GM04503 (cell line): ENCODE results near the gene TMEM114.
A peak's percentile ranks its signal among the peaks of the same experiment; 100 is the strongest.

ENCODE experiments used
- DNase-seq: peaks from one replicate; pipeline ENCODE4 v3.0.0-alpha.2; 2012; ENCODE audit warnings: low read depth

Gene TMEM114

GRCh38 chr16:8589900-8590688, at the start of gene TMEM114:
TMEM114 (minus strand) TSS chr16:8590511; CDS start chr16:8589838, 673 bp downstream.
- DNase-seq: no peak

DNA sequence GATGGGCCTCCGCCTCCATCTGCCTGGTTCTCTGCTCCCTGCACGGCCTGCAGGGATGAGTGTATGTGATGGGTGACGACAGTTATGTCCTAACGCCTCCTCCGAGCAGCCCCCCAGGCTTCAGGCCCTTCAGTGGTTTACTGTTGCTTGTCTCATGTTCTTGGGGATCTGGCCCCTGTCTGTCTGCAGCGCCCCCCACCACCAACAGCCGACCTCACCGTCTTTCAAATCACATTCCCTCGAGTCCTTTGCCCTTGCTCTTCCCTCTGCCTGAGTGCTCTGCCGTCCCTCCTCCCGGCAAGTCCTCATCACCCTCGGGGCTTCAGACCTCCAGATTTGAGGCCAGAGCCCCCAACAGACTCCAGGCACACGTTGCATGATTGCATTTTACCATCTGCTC, 49.4 kb upstream of the TMEM114 start:
- no peak for DNase-seq

DNA sequence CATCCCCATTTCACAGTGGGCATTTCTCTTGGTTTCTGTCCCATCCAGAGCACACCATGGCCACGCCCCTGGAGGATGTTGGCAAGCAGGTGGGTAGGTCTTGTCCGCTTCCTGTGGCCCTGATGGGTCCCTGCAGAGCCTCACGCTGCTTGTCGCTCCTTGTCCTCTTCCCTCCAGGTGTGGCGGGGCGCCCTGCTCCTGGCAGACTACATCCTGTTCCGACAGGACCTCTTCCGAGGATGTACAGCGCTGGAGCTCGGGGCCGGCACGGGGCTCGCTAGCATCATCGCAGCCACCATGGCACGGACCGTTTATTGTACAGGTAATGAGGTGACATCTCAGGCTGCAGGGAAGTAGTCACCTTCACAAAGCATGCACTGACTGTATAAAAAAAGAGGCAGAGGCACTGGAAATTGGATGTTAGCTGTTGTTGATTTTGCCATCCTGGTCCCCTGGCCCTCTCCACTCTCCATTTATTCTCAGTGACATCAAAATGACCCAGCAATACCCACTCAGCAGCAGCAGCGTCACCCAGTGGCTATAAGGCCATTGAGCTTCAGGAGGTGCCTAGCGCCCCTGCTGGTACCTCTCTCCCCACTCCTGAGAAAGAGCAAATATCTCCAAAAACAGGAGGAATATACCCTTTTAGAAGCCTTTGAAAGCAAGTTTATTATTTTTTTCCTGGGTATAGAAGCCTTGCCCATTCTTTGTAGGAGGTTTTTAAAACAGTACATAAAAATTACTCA, 44.9 kb upstream of the TMEM114 start:
- no peak for DNase-seq

DNA sequence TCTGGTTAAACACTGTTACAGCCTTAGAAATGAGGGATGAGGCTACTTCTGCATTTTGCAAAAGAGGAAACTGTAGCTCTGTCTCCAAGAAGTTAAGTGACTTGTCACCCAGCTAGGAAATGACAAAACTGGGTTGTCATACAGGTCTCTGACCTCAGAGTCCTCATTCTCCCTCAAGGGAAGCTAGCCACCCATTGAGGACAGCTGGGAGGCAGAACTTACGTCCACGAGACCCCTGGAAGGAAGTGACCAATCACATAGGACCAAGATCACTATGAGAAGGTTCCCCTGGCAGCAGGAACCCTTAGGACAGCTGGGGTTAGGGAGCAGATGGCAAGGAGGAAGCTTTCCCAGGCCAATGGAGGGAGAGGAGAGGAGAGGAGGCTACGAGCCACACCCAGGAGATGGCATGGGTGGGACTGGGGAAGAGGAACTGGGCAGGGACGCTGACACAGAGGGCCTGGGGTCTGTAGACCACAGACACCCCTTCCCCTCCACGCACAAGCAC, 42.4 kb upstream of the TMEM114 start:
- DNase-seq: no peak

DNA sequence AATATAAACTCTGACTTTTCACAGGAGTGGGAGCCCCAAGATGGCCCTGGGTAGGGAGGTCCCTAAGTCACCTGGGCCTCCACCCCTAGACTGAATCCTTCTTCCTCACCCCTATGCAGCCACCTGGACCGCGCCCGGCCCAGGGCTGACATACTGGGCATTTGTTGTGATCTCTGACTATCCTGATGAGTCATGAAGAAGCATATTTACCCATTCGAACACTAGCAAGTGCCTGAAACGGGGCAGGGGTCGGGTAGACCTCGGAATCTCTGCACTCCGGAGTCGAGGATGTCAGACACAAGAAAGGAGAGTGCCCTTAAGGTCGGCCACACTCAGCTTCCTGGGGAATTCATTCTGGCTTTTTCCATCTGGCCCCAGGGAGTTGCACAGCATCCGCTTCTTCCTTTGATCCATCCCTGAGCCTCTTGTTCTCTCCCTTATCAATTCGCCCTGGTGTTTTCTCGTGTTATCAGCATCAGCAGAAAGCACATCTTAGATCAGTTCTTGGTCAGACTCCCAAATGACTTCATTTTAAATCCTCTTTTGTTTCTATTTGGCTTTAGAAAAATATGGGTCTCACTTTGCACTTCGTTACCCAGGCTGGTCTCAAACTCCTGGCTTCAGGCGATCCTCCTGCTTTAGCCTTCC, 41.6 kb upstream of the TMEM114 start:
- DNase-seq: no peak

- DNase-seq: no peak
Measured at GRCh38 chr16:8631373-8631772, 41.1 kb upstream of the TMEM114 start.

- no peak for DNase-seq
Measured at GRCh38 chr16:8630255-8630953, 40.1 kb upstream of the TMEM114 start.

DNA sequence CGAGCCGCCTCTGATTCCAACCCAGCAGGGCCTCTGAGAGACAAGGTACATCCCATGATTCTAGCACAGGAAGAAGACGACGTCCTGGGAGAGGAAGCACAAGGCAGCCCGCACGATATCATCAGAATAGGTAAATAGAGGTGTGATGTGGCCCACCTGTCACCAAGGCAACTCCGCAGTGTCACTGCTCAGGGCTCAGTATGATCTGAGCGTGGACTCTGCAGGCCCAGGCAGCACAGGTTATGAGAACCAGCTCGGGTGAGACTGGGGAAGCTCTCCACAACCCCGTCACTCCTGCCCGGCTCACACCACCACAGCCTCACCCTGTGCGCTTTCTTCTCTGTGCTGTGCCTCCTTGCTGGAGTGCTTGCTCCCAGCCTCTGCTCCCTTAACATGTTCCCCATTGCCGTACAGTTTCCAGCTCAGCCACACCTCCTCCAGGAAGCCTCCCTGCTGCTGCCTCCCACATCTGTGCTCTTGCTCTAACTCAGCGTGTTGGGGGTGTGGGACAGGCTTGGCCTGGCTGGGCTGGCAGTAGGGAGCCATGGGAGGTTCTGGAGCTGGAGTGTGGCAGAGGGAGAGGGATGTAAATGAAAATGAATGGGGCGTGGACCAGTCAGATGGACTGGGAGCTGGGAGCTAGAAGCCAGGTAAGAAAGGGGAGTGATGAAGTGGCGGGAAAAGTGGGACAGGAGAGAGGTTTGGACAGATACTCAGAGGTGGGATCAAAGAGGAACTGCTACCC, 38.8 kb upstream of the TMEM114 start:
- DNase-seq: no peak

DNA sequence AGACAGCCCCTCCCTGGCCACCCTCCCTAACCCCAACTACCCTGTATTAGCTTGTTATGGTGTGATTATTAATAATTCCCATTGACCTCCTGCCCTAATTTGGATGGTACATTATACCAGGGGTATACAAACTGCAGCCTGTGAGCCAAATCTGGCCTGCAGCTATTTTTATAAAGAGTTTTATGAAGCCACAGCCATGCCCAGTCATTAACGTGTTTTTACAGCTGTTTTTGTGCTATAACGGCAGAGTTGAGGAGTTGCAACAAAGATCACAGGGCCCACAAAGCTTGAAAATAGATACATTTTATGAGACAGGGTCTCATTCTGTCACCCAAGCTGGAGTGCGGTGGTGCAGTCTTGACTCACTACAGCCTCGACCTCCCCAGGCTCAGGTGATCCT, 37.1 kb upstream of the TMEM114 start:
- no peak for DNase-seq

DNA sequence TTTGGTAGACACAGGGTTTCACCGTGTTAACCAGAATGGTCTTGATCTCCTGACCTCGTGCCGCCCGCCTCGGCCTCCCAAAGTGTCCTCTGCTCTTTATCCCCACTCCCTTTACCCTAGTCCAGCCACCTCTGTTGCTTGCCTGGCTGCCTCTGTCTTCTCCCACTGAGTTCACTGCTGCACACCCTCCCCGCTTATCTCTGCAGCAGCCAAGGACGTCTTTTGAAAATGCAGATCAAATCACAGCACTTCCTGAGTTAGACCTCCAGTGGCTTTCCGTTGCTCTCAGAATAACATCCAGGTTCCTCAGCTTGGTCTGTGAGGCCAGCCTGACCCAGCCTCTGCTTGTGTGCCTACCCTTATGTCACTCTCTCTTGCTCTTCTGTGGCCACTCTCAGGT, 36.6 kb upstream of the TMEM114 start:
- DNase-seq: no peak

- no peak for DNase-seq
Measured at GRCh38 chr16:8625491-8626087, 35.3 kb upstream of the TMEM114 start.

DNA sequence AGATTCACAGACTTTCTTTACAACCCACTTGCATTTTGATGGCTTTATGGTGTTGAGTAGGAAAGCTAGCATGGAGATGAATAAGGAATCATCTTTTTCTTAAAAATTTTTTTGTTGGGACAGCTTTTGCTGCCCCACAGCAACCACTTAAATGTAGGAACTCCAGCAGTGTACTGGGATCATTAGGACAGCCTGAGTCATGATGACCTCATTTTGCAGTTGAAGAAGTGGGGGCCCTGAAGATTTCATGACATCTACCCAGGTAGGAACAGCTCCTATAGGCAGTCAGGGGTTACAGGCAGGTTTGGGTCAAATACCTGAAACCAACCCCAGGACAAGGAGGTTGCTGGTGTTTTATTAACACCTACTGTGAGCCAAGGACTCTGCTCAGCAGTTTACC, 33.3 kb upstream of the TMEM114 start:
- DNase-seq: no peak

DNA sequence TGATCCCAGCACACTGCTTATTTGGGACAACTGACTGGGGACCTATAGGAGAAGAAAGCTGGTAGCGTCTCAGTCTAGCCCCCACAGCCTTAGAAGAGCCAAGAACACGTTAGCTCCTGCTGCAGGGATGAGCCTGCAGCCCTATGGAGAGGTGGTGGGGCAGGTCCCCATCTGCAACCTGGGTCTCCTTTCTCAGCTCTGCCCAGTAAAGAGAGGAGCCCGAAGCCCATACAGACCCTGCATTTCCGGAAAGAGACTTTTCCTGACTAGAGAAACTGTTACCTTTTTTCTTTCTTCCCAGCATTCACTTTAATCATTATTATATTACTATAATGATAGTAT, 32.0 kb upstream of the TMEM114 start:
- DNase-seq: no peak

DNA sequence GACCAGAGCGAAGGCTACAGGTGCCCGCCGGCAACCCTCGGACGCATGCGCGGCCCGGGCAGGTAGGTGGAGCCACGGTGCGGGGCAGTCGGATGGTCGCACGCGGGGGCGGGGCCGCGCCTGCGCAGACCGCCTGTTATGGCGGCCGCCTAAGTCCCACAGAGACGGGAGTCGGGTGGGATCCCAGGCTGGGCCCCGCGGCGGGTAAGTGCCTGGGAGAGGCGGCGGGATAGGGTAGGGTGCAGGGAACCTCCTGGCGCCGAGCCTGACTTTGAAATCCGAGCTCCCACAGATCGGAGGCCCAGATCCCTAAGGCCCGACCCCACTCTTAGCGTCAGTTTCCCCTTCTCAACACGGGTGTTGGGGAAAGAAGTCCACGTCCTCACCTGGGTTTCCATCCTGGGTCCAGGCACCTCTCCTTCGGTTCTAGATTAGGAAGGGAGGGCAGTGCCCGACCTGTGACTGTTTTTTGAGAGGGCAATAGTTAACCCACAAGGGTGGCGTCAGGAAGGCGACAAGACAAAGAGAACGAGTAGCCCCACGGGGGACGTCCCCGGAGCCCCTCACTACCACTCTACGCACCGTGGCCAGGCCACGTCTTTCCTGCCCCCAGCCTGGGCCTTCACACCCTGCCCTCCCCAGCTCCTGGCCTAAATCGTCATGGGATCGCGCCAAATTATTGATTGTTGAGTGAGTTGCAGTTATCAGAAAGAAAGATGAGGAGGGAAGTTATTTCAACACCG, 31.4 kb upstream of the TMEM114 start, which contains the start of gene METTL22:
Gene METTL22 (plus strand): TSS at position 127 of the 743 bp plus-strand sequence. CDS start 3,968 bp downstream, outside the sequence.
- DNase-seq: peak; percentile 53

DNA sequence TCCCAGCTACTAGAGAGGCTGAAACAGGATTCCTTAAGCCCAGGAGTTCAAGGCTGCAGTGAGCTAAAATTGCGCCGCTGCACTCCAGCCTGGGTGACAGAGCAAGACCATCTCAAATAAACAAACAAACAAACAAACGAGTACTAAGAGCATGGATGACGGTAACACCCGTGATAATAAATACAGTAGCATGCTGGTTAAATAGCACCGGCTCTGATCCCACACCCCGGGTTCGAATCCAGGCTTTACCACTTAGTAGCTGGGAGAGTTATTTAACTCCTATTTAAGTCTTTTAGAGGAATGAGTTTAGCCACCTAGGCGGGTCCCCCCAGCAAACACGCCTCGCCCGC, 30.9 kb upstream of the TMEM114 start:
- no peak for DNase-seq

GRCh38 chr16:8620535-8620934, 30.2 kb upstream of the TMEM114 start:
- DNase-seq: no peak

DNA sequence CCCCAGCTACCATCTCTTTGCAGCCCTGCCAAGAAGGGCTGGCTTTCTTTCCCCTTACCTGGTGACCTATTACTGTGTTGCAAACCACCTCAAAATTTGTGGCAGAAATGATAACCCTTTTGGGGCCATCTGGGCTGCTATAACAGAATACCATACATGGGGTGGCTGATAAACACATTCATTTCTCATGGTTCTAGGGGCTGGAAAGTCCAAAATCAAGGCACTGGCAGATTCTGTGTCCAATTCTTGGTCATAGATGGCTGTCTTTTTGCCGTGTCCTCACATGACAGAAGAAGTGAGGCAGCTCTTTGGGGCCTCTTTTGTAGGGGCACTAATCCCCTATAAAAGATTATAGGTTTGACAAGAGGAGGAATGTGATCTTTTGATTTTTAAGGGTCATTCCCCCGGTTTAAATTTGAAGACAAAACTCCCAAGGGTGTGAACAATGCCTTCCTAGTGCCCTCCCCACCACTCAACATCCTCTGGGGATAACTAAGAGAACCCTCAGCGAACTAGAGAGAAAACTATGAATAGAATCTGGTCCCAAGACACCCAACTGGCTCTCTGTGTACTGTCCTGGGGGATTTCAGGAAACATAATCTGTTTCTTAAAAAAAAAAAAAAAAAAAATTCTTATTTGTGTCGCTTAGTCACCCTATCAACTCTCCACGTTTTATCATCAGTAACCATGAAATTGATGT, 29.5 kb upstream of the TMEM114 start:
- DNase-seq: no peak

DNA sequence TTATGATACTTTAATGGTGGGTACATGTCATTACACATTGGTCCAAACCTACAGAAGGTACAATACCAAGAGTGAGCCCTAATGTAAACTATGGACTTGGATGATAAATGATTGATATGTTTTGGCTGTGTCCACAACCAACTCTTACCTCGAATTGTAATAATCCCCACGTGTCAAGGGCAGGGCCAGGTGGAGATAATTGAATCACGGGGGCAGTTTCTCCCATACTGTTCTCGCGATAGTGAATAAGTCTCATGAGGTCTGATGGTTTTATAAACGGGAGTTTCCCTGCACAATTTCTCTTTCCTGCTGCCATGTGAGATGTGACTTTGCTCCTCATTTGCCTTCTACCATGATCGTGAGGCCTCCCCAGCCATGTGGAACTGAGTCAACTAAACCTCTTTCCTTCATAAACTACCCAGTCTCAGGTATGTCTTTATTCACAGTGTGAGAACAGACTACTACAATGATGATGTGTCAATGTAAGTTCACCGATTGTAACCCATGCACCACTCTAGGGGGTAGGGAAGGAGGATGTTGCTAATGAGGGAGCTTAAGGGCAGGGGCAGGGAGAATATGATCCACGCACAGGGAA, 24.2 kb upstream of the TMEM114 start:
- no peak for DNase-seq

DNA sequence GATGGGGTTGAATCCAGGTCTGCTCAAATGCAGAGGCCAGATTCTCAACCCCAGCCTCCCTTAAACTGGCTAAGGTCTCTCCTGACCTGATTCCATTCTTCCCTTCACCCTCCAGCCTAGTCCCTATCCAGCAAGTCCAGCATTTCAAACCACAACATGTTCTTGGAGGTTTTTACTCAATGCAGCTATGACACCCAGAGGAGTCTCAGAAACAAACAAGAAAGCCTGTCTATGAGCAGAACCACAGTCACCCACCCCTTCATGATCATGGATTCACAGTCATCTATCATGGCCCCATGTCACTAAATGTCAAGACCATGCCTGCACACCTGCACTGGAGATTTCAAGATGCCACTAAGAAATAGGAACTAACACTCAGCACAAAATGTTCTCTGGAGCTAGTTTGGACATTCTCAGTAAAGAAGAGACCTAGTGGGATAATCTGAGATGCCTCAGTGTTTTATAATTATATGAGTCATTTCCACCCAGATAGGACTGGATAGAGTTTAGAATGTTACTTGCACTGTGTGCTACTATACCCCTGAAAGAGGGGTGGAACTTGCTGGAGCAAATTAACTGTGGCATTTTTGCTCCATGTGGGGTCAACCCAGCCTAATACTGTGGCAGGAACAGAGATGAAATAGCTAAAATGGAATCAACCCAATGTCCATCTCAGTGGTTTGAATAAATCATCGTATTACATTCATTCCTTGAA, 21.7 kb upstream of the TMEM114 start:
- DNase-seq: no peak
